Left lung (tissue), 10 donors: ENCODE results near the gene THEMIS2. TPM values are rescaled to one million over a fixed set of nuclear protein-coding genes. Genes with fewer than 3 reads are reported as not detected.
A peak's percentile ranks its signal among the peaks of the same experiment; 100 is the strongest.

Experiments used
- ATAC-seq: fragments of 200-7000 bp; cut with Tn5 transposase; one replicate; pipeline ENCODE4 v1.9.1; 2020; ENCODE audit warnings: moderate library complexity
- DNase-seq, 4 donors: peaks; one replicate each; pipeline ENCODE4 v3.0.0-alpha.2; 2013 to 2020
- H3K27ac ChIP-seq, 2 donors: fragments of 200-600 bp; sonication (generic) in 1 of 2; one replicate each; pipeline versions ENCODE4 v1.5.0 to v1.8.0; 2020 to 2021
- H3K27me3 ChIP-seq, 2 donors: fragments of 200-600 bp; sonication (generic) in 1 of 2; one replicate each; pipeline versions ENCODE4 v1.5.0 to v1.8.0; 2020 to 2021
- H3K36me3 ChIP-seq, 2 donors: fragments of 200-600 bp; sonication (generic) in 1 of 2; one replicate each; pipeline versions ENCODE4 v1.5.0 to v1.8.0; 2020 to 2021
- H3K4me1 ChIP-seq, 2 donors: fragments of 200-600 bp; one replicate each; pipeline ENCODE4 v1.8.0; 2021
- H3K4me3 ChIP-seq, 2 donors: fragments of 200-600 bp; sonication (generic) in 1 of 2; one replicate each; pipeline versions ENCODE4 v1.5.0 to v1.8.0; 2020 to 2021; ENCODE audit warnings: mild to moderate bottlenecking in 1 of 2
- H3K9me3 ChIP-seq, 2 donors: fragments of 200-600 bp; sonication (generic) in 1 of 2; one replicate each; pipeline versions ENCODE4 v1.5.0 to v1.8.0; 2020 to 2021
- CTCF ChIP-seq, 2 donors: fragments of 200-600 bp; sonication (generic) in 1 of 2; IDR thresholded peaks; one replicate each; pipeline versions ENCODE4 v1.5.0 to v1.8.0; 2021; ENCODE audit warnings: antibody characterized with exemption in 2 of 2
- intact Hi-C, 2 donors: fragments of 100-400 bp; cut with DNase I; formaldehyde crosslinking; loops; one replicate each; pipeline versions ENCODE4 v1.11.2 to v1.14.2; 2022
- polyA plus RNA-seq, 6 donors: library from polyadenylated mRNA; unstranded; fragments of 120-200 nt; gene quantifications; one replicate each; pipeline ENCODE4 v1.2.1, GENCODE V29; 2013; ENCODE audit not compliant: insufficient read length in 6 of 6
- total RNA-seq, 2 donors: library from RNA; stranded (reverse); fragmentation: NEBNext Ultra II Directional; extraction: Animal tissue kit (Norgen Biotek cat#: 25700); gene quantifications; one replicate each; pipeline ENCODE4 v1.2.1, GENCODE V29; 2021
- donor health status: DM: no; HTN: yes; CAD: no.
- donor health status: DM: no; HTN: no; CAD: no.

Gene THEMIS2
- total and polyA plus RNA-seq, 8 donors = 5.7 to 110 (median 7.1) TPM

GRCh38 chr1:27858072-27858948 is 14.0 kb upstream of the THEMIS2 start:
- ATAC-seq (peak; percentile 95), DNase-seq (peak; percentile 71 to 94 (median 84))
- peak overlapping the region in 1 of 2 donors; percentile 47 for H3K27ac ChIP-seq
- H3K36me3 ChIP-seq = no peaks in the 10 kb centered on the region
- intact Hi-C loops = loop anchor here in 1 of 2 donors (2.0 kb wide), 1 partner anchor 122 kb away; no protein-coding TSS in a partner anchor
- TF ChIP-seq CTCF (IDR thresholded peaks at IDR 0.05) = peak; percentile 97 to 98
- peaks cover 6 to 42% of the 10 kb centered on the region in 2 donors for H3K4me1 ChIP-seq
- H3K4me3 ChIP-seq = no peak overlapping the region
- H3K27me3 ChIP-seq = no peaks in the 10 kb centered on the region
- H3K9me3 ChIP-seq = no peaks in the 10 kb centered on the region

GRCh38 chr1:27858949-27859576 is 13.3 kb upstream of the THEMIS2 start:
- Histone ChIP-seq H3K4me1 (peaks cover 6 to 48% of the 10 kb centered on the region in 2 donors), H3K9me3 (no peaks in the 10 kb centered on the region), H3K27me3 (no peaks in the 10 kb centered on the region), H3K36me3 (no peaks in the 10 kb centered on the region), H3K27ac (peak overlapping the region in 1 of 2 donors; percentile 47), H3K4me3 (no peak overlapping the region)
- intact Hi-C loops = loop anchor here in 1 of 2 donors (2.0 kb wide), 1 partner anchor 122 kb away; no protein-coding TSS in a partner anchor
- TF ChIP-seq CTCF (IDR thresholded peaks at IDR 0.05) = no peak
- DNase-seq (no peak), ATAC-seq (no peak)

- DNase-seq (no peak), ATAC-seq (no peak)
- Histone ChIP-seq H3K9me3 (no peaks in the 10 kb centered on the region), H3K4me3 (no peak overlapping the region), H3K36me3 (no peaks in the 10 kb centered on the region), H3K27ac (no peak overlapping the region), H3K27me3 (no peaks in the 10 kb centered on the region), H3K4me1 (peaks cover 6 to 63% of the 10 kb centered on the region in 2 donors)
- intact Hi-C loops = no loop called here
- no peak for TF ChIP-seq CTCF (IDR thresholded peaks at IDR 0.05)
Observed at GRCh38 chr1:27861436-27861835, 10.9 kb upstream of the THEMIS2 start.

- intact Hi-C loops = no loop called here
- no peak for ATAC-seq
- H3K27ac ChIP-seq = peak overlapping the region; percentile 65 to 96
Observed at GRCh38 chr1:27862004-27862403, 10.3 kb upstream of the THEMIS2 start.

More at GRCh38 chr1:27862004-27862403, 10.3 kb upstream of the THEMIS2 start:
- no peak for DNase-seq
- no peaks in the 10 kb centered on the region for H3K9me3 ChIP-seq
- H3K4me3 ChIP-seq = peak overlapping the region in 1 of 2 donors; percentile 27
- no peaks in the 10 kb centered on the region for H3K27me3 ChIP-seq
- H3K36me3 ChIP-seq = no peaks in the 10 kb centered on the region
- H3K4me1 ChIP-seq = peaks cover 6 to 63% of the 10 kb centered on the region in 2 donors
- no peak for TF ChIP-seq CTCF (IDR thresholded peaks at IDR 0.05)
